DOHH2 (cell line): Measurements from ENCODE around the gene GSAP.

Experiments
- H3F3A ChIP-seq: fragments of 200-600 bp; sonication (generic), shearing (Covaris generic); 2 replicates; pipeline ENCODE4 v1.6.0; 2016; ENCODE audit warnings: antibody characterized with exemption, mild to moderate bottlenecking; ENCODE audit not compliant: control insufficient read depth, insufficient read depth
- H3K27ac ChIP-seq: fragments of 200-600 bp; sonication (generic); 2 replicates; pipeline ENCODE4 v1.5.1; 2014; ENCODE audit warnings: low read depth, mild to moderate bottlenecking, low read length, moderate library complexity
- H3K27me3 ChIP-seq: fragments of 200-600 bp; sonication (generic); 2 replicates; pipeline ENCODE4 v1.6.1; 2014; ENCODE audit warnings: mild to moderate bottlenecking, low read length, mixed read lengths; ENCODE audit not compliant: control insufficient read depth
- H3K36me3 ChIP-seq: fragments of 200-600 bp; sonication (generic); 2 replicates; pipeline ENCODE4 v1.6.1; 2014; ENCODE audit warnings: mild to moderate bottlenecking, low read length, moderate library complexity, mixed read lengths; ENCODE audit not compliant: control insufficient read depth
- H3K4me1 ChIP-seq: fragments of 200-600 bp; sonication (generic); 2 replicates; pipeline ENCODE4 v1.6.1; 2014; ENCODE audit warnings: mild to moderate bottlenecking, low read length, mixed read lengths; ENCODE audit not compliant: control insufficient read depth
- H3K4me2 ChIP-seq: fragments of 200-600 bp; sonication (generic); 2 replicates; pipeline ENCODE4 v1.6.0; 2014; ENCODE audit warnings: mild to moderate bottlenecking, low read length, moderate library complexity
- H3K4me3 ChIP-seq: fragments of 200-600 bp; sonication (generic); 2 replicates; pipeline ENCODE4 v1.5.1; 2014; ENCODE audit warnings: mild to moderate bottlenecking, low read length, mixed read lengths
- H3K79me2 ChIP-seq: fragments of 200-600 bp; sonication (generic); 2 replicates; pipeline ENCODE4 v1.6.1; 2014; ENCODE audit warnings: mild to moderate bottlenecking, low read length, mixed read lengths; ENCODE audit not compliant: control insufficient read depth
- H3K9me2 ChIP-seq: fragments of 200-600 bp; sonication (generic); replicated peaks from 2 replicates; pipeline ENCODE4 v1.6.1; 2014; ENCODE audit warnings: mild to moderate bottlenecking, low read length, mixed read lengths; ENCODE audit not compliant: control insufficient read depth
- H3K9me3 ChIP-seq: fragments of 200-600 bp; sonication (generic); 2 replicates; pipeline ENCODE4 v1.6.1; 2014; ENCODE audit warnings: antibody characterized with exemption, low read length, mixed read lengths; ENCODE audit not compliant: control insufficient read depth, insufficient read depth
- H4K20me1 ChIP-seq: fragments of 200-600 bp; sonication (generic); 2 replicates; pipeline ENCODE4 v1.6.0; 2014; ENCODE audit warnings: low read depth, mild to moderate bottlenecking, antibody characterized with exemption, low read length, moderate library complexity; ENCODE audit not compliant: control insufficient read depth, insufficient read depth
- EZH2phosphoT487 ChIP-seq: fragments of 200-600 bp; sonication (generic); IDR thresholded peaks from 2 replicates; pipeline ENCODE4 v1.6.1; 2017; ENCODE audit warnings: borderline replicate concordance, mild to moderate bottlenecking, antibody characterized with exemption, low read length, moderate library complexity, mixed read lengths
- TF ChIP-seq, protein P1 (sequence below): fragments of 200-600 bp; sonication (generic); IDR thresholded peaks from one replicate; pipeline ENCODE4 v1.5.1; 2014; ENCODE audit warnings: antibody characterized with exemption, mild to moderate bottlenecking, low read depth, low read length; ENCODE audit not compliant: poor library complexity, severe bottlenecking

Gene GSAP

DNA sequence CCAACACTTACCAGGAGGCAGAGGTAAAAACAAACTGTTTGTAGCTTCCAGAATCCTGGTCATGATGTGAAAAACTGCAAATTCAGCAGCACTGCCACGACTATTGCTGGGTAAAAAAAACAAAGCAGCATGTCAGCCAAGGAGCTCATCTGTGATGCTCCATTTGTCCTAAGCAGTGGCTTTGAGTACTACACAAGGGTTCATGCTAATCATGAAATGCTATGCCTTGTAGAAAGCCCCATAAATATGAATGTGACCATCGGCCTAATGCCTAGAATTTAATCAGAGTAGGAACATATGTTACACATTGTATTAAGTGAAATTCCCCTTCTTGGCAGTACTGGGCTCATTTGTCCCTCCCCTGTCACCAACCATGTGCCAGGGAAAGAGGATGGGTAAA lies 95.4 kb downstream of the GSAP start:
- Histone ChIP-seq H4K20me1 (no peaks in the 10 kb centered on the region), H3K4me3 (no peak overlapping the region), H3K36me3 (no peaks in the 10 kb centered on the region), H3K79me2 (no peaks in the 10 kb centered on the region), H3K4me2 (no peak overlapping the region), H3K9me2 (no peaks in the 10 kb centered on the region), H3K4me1 (no peaks in the 10 kb centered on the region), H3F3A (no peaks in the 10 kb centered on the region), H3K27ac (no peak overlapping the region), H3K9me3 (no peaks in the 10 kb centered on the region), H3K27me3 (no peaks in the 10 kb centered on the region)
- TF ChIP-seq, protein P1, sequence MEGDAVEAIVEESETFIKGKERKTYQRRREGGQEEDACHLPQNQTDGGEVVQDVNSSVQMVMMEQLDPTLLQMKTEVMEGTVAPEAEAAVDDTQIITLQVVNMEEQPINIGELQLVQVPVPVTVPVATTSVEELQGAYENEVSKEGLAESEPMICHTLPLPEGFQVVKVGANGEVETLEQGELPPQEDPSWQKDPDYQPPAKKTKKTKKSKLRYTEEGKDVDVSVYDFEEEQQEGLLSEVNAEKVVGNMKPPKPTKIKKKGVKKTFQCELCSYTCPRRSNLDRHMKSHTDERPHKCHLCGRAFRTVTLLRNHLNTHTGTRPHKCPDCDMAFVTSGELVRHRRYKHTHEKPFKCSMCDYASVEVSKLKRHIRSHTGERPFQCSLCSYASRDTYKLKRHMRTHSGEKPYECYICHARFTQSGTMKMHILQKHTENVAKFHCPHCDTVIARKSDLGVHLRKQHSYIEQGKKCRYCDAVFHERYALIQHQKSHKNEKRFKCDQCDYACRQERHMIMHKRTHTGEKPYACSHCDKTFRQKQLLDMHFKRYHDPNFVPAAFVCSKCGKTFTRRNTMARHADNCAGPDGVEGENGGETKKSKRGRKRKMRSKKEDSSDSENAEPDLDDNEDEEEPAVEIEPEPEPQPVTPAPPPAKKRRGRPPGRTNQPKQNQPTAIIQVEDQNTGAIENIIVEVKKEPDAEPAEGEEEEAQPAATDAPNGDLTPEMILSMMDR = no peak
- no peak for TF ChIP-seq EZH2phosphoT487

DNA sequence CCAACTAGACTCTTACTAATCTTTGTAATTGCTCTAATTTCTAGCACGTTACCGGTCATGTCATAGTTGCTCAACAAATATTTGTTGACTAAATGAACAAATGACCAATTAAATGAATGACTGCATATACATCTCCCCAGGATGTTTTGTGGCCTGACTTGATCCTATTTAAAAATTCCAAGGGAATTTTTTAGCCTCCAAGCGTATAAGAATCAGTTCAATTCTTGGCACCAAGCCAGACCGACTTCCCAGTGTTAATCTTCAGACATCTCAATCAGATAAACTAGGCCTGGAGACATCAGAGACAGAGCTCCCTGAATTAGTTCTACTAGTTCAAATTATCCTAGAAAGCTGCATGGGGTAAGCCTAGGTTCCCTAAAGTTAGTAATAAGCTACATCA lies 96.0 kb downstream of the GSAP start:
- Histone ChIP-seq H3K27me3 (no peaks in the 10 kb centered on the region), H3K4me1 (no peaks in the 10 kb centered on the region), H3K9me3 (no peaks in the 10 kb centered on the region), H3K27ac (no peak overlapping the region), H4K20me1 (no peaks in the 10 kb centered on the region), H3K4me2 (no peak overlapping the region), H3K9me2 (no peaks in the 10 kb centered on the region), H3K79me2 (no peaks in the 10 kb centered on the region), H3F3A (no peaks in the 10 kb centered on the region), H3K36me3 (no peaks in the 10 kb centered on the region), H3K4me3 (no peak overlapping the region)
- TF ChIP-seq, protein P1 = no peak
- no peak for TF ChIP-seq EZH2phosphoT487

DNA sequence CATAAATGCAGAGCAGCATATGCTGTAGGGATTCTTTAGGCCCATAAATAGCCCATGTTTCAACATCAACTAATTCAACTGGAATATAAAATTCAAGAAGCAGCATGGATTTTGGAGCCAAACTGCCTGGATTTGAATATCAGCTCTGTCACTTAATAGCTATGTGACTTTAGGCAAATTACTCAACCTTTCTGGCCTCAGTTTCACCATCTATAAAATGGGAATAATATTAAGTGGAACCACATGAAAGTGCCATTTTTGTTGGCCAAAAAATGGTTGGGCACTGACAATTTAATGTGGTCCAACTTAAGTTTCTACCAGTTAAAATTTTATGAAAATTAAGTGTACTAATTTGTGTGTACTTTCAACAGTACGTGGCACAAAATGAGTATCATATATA lies 98.1 kb downstream of the GSAP start:
- H3K4me1 ChIP-seq = no peaks in the 10 kb centered on the region
- H3K9me3 ChIP-seq = no peaks in the 10 kb centered on the region
- no peaks in the 10 kb centered on the region for H4K20me1 ChIP-seq
- no peak overlapping the region for H3K27ac ChIP-seq
- no peaks in the 10 kb centered on the region for H3K36me3 ChIP-seq
- TF ChIP-seq, protein P1 = no peak
- TF ChIP-seq EZH2phosphoT487 = no peak
- H3K4me2 ChIP-seq = no peak overlapping the region
- no peaks in the 10 kb centered on the region for H3K79me2 ChIP-seq
- H3F3A ChIP-seq = no peaks in the 10 kb centered on the region
- peaks cover 1% of the 10 kb centered on the region; the same call in 1 of the 2 replicates for H3K27me3 ChIP-seq
- no peaks in the 10 kb centered on the region for H3K9me2 ChIP-seq
- no peak overlapping the region for H3K4me3 ChIP-seq
